AG09319 (cell line): ENCODE measurements around the gene CHST9.

ENCODE experiments used
- DNase-seq: peaks from one replicate; pipeline ENCODE4 v3.0.0-alpha.2; 2010; ENCODE audit warnings: low read depth; ENCODE audit errors: extremely low read depth
- CTCF ChIP-seq: IDR thresholded peaks from 2 replicates; pipeline ENCODE4 v1.5.1; 2011; ENCODE audit warnings: low read depth, mild to moderate bottlenecking, inconsistent platforms, low read length, moderate library complexity

CHST9 gene

GRCh38 chr18:26894426-26894825 lies 290.7 kb downstream of the CHST9 start:
- TF ChIP-seq CTCF: no peak
- no peak for DNase-seq

- no peak for TF ChIP-seq CTCF
- no peak for DNase-seq
These were observed 291.1 kb downstream of the CHST9 start for GRCh38 chr18:26893996-26894395.

- DNase-seq: no peak
- no peak for TF ChIP-seq CTCF
These were observed 296.8 kb downstream of the CHST9 start for GRCh38 chr18:26888259-26888658.

GRCh38 chr18:26875040-26875654 lies 310.0 kb downstream of the CHST9 start:
- DNase-seq: no peak
- no peak for TF ChIP-seq CTCF

GRCh38 chr18:26874283-26874682 lies 310.8 kb downstream of the CHST9 start:
- no peak for DNase-seq
- no peak for TF ChIP-seq CTCF

GRCh38 chr18:26869640-26870039 lies 315.5 kb downstream of the CHST9 start:
- DNase-seq: no peak

GRCh38 chr18:26868968-26869586 lies 316.0 kb downstream of the CHST9 start:
- DNase-seq: no peak

More at GRCh38 chr18:26869640-26870039, 315.5 kb downstream of the CHST9 start:
- no peak for TF ChIP-seq CTCF

More at GRCh38 chr18:26868968-26869586, 316.0 kb downstream of the CHST9 start:
- no peak for TF ChIP-seq CTCF
